Stimulated activated naive CD8-positive, alpha-beta T cell treated with anti-CD3 and anti-CD28 coated beads, Interleukin-15, amount 100 ng/mL, for 72 hours (primary cell): ENCODE measurements around the gene BTN2A1.
"Not testable (repeated sequence)": the region's sequence is repeated elsewhere in the genome, so short reads cannot be mapped to it uniquely, and the experiment has no call there.

Experiments used
- ATAC-seq: fragments of 150-1000 bp; cut with Tn5 transposase; 2 replicates; pipeline ENCODE4 v1.10.0; 2021; ENCODE audit warnings: mild to moderate bottlenecking, moderate library complexity
- DNase-seq, 2 donors: peaks; one replicate each; pipeline ENCODE4 v3.0.0; 2021 to 2022
- H3K27ac Mint-ChIP-seq, 2 donors: one replicate each; pipeline ENCODE4 v1.8.0; 2022; ENCODE audit warnings: mild to moderate bottlenecking in 2 of 2, mixed read lengths in 2 of 2, moderate library complexity in 2 of 2
- H3K27me3 Mint-ChIP-seq: one replicate; pipeline ENCODE4 v1.8.0; 2022; ENCODE audit warnings: mixed read lengths
- H3K4me1 Mint-ChIP-seq: one replicate; pipeline ENCODE4 v1.8.0; 2022; ENCODE audit warnings: mild to moderate bottlenecking, mixed read lengths
- H3K4me3 Mint-ChIP-seq, 2 donors: one replicate each; pipeline ENCODE4 v1.8.0; 2022; ENCODE audit warnings: mild to moderate bottlenecking in 2 of 2, mixed read lengths in 2 of 2, moderate library complexity in 1 of 2
- H3K9me3 Mint-ChIP-seq, 2 donors: one replicate each; pipeline ENCODE4 v1.8.0; 2022; ENCODE audit warnings: mixed read lengths in 2 of 2

The BTN2A1 gene

GRCh38 chr6:26457806-26458688 is at the start of gene BTN2A1:
TSS of gene BTN2A1 (plus strand) at chr6:26457955. CDS start at chr6:26458637, 682 bp downstream.
- Mint-ChIP-seq H3K4me3 (peak within 1 kb of the TSS; percentile 95 to 99), H3K27me3 (no peaks in the 10 kb centered on the region), H3K27ac (peak within 1 kb of the TSS; percentile 98 to 99), H3K9me3 (no peaks in the 10 kb centered on the region), H3K4me1 (peaks cover 60% of the 10 kb centered on the region)
- ATAC-seq (peak; percentile 97), DNase-seq (peak; percentile 47 to 64)

DNA sequence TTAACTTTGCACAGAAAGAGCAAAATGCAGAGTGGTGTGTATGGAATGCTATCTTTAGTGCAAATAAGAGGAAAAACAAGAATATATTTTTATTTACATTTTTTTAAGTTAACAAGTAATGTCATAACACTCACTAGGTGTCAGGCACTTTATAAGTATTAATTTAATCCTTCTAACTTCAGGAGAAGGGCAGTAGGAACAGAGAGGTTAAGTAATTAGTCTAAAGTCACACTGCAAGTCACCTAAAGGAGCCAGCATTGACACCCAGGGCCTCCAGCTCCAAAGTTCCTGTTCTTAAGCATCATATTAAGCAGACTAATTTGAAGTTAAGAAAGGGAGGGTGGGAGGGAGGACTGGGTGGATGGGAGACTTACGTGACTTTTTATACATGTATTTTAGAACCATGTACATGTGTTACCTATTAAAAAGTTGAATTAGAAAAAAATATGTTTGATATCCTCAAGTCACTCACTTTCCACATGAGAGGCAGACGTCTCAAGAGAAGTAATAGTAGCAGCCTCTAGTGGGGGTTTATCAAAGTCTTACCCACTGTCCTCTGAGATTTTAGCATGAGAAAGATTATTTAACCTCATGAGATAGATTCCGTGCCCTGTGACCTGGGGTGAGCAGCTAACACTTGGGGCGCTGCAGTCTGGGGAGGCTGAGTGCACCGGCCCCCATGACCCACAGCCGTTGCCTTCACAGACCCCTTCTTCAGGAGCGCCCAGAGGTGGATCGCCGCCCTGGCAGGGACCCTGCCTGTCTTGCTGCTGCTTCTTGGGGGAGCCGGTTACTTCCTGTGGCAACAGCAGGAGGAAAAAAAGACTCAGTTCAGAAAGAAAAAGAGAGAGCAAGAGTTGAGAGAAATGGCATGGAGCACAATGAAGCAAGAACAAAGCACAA is 48.7 kb upstream of the BTN2A1 start:
- DNase-seq (no peak), ATAC-seq (no peak)
- Mint-ChIP-seq H3K4me3 (no peak overlapping the region), H3K27me3 (no peaks in the 10 kb centered on the region), H3K9me3 (no peaks in the 10 kb centered on the region), H3K4me1 (peaks cover 58% of the 10 kb centered on the region), H3K27ac (peak overlapping the region in 1 of 2 donors; percentile 21)

- Mint-ChIP-seq H3K27ac (no peak overlapping the region), H3K4me3 (no peak overlapping the region), H3K9me3 (peaks cover 4 to 13% of the 10 kb centered on the region in 2 donors), H3K4me1 (peaks cover 33% of the 10 kb centered on the region), H3K27me3 (no peaks in the 10 kb centered on the region)
- no peak for ATAC-seq
- DNase-seq: no peak
Observed at GRCh38 chr6:26411751-26412150, 46.0 kb upstream of the BTN2A1 start.

DNA sequence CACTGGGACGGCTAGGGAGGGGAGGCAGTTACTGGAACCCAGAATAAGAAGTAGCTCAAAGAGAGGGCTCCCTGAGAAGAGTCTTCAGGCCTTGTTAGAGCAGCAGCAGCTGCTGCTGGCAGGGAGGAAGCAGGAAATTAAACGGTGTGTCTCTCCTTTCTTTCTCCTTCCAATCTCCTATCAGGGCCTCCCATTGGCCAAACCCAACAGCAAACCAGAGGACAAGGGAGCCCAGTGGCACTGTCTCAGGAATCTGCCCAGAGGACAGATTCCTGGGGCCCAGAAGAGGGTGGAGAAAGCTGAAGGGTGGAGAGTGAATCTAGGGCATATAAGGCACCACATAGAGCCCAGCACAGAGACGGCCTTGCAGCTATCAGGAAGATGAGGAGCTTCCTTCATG is 45.5 kb upstream of the BTN2A1 start:
- H3K27ac Mint-ChIP-seq: no peak overlapping the region
- H3K4me3 Mint-ChIP-seq: no peak overlapping the region
- peaks cover 6 to 18% of the 10 kb centered on the region in 2 donors for H3K9me3 Mint-ChIP-seq
- ATAC-seq (no peak), DNase-seq (no peak)
- H3K4me1 Mint-ChIP-seq: peaks cover 28% of the 10 kb centered on the region
- no peaks in the 10 kb centered on the region for H3K27me3 Mint-ChIP-seq

GRCh38 chr6:26412954-26413353 is 44.8 kb upstream of the BTN2A1 start:
- Mint-ChIP-seq H3K4me1 (peaks cover 21% of the 10 kb centered on the region), H3K9me3 (peaks cover 12 to 25% of the 10 kb centered on the region in 2 donors), H3K27ac (no peak overlapping the region), H3K27me3 (no peaks in the 10 kb centered on the region), H3K4me3 (no peak overlapping the region)
- no peak for ATAC-seq
- DNase-seq: no peak

- Mint-ChIP-seq H3K27ac (no peak overlapping the region), H3K4me1 (peaks cover 18% of the 10 kb centered on the region), H3K9me3 (peaks cover 12 to 38% of the 10 kb centered on the region in 2 donors), H3K27me3 (no peaks in the 10 kb centered on the region), H3K4me3 (no peak overlapping the region)
- DNase-seq: no peak
- no peak for ATAC-seq
Observed at GRCh38 chr6:26414281-26414680, 43.5 kb upstream of the BTN2A1 start.

DNA sequence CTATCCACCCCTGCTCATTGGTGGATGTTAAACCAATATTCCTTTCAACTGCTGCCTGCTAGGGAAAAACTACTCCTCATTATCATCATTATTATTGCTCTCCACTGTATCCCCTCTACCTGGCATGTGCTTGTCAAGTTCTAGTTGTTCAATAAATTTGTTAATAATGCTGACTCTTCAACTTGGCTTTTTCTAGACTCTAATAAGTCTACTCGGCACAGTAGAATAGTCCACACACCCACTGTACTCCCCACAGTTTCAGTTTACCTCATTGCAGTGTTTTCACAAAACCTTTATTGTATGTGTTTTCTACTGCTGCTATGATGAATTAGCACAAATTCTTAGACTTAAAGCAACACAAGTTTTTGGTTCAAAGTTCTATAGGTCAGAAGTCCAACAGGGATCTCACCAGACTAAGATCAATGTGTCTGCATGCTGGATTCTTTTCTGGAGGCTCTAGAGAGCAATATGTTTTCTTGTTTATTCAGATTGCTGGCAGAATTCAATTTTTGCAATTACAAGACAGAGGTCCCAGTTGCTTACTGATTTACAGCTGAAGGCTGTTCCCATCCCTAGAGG is 42.6 kb upstream of the BTN2A1 start:
- no peaks in the 10 kb centered on the region for H3K27me3 Mint-ChIP-seq
- peaks cover 12 to 40% of the 10 kb centered on the region in 2 donors for H3K9me3 Mint-ChIP-seq
- H3K27ac Mint-ChIP-seq: no peak overlapping the region
- no peak for ATAC-seq
- no peak overlapping the region for H3K4me3 Mint-ChIP-seq
- DNase-seq: no peak
- H3K4me1 Mint-ChIP-seq: peaks cover 14% of the 10 kb centered on the region

DNA sequence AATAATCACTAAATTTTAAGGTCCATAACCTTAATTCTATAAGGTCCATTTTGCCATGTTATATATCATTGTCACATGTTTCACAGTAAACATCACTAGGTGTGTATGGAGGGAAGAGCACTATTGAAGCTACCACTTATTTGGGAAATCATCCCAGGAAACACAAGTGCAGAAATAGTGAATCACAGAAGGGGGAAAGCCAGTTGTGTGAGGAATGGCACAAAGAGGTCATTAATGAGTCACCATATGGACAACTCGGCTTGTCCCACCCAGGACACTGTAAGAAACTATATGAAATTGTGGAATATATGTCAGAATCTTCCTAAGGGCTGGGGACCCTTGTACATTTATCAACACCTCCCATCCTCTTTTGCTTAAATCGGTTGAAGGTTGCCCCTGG is 42.0 kb upstream of the BTN2A1 start:
- H3K4me1 Mint-ChIP-seq: peaks cover 11% of the 10 kb centered on the region
- DNase-seq: no peak
- peaks cover 12 to 40% of the 10 kb centered on the region in 2 donors for H3K9me3 Mint-ChIP-seq
- no peak overlapping the region for H3K27ac Mint-ChIP-seq
- H3K27me3 Mint-ChIP-seq: no peaks in the 10 kb centered on the region
- no peak for ATAC-seq
- no peak overlapping the region for H3K4me3 Mint-ChIP-seq

DNA sequence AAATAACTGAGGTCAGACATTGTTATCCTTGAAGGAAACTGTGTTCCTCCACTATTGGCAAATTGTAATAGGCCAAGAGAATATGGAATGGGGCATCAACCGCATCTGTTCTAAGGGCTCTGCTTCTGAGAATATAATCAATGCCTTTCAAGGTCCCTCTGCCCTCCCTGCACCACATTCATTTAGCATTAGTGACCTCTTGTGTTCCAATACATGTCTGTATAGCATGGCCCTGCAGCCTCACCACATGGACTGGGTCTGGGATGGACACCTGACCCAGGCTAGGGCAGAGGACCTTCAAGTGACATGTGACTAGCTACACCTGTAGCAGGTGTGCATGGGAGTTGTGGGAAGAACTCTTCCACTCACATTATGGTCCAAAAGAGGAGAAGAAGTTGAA is 41.5 kb upstream of the BTN2A1 start:
- H3K9me3 Mint-ChIP-seq: peaks cover 12 to 40% of the 10 kb centered on the region in 2 donors
- H3K4me3 Mint-ChIP-seq: no peak overlapping the region
- ATAC-seq (no peak), DNase-seq (no peak)
- H3K27ac Mint-ChIP-seq: no peak overlapping the region
- peaks cover 9% of the 10 kb centered on the region for H3K4me1 Mint-ChIP-seq
- no peaks in the 10 kb centered on the region for H3K27me3 Mint-ChIP-seq

DNA sequence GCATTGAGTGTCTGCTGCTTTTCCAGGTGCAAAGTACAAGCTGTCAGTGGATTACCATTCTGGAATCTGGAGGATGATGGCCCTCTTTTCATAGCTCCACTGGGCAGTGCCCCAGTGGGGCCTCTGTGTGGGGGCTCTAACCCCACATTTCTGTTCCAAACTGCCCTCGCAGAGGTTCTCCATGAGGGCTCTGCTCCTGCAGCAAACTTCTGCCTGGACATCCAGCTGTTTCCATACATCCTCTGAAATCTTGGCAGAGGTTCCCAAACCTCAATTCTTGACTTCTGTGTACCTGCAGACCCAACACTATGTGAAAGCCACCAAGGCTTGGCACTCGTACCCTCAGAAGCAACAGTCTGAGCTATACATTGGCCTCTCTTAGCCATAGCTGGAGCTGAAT is 39.7 kb upstream of the BTN2A1 start:
- ATAC-seq, H3K4me1 Mint-ChIP-seq, H3K4me3 Mint-ChIP-seq, DNase-seq, H3K27me3 Mint-ChIP-seq, H3K27ac Mint-ChIP-seq: not testable (repeated sequence)
- H3K9me3 Mint-ChIP-seq: peaks cover 12 to 40% of the 10 kb centered on the region in 2 donors

DNA sequence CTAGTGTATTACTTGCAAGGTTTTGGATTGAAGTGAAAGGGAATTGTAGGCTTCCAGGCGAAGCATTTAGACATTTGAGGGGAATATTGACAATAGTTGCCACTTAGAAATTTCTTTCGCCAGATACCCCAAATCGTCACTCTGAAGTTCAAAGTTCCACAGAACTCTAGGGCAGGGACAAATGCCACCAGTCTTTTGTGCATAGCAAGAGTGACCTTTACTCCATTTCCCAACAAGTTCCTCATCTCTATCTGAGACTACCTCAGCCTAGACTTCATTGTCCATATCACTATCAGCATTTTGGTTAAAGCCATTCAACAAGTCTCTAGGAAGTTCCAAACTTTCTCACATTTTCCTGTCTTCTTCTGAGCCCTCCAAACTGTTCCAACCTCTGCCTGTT is 39.0 kb upstream of the BTN2A1 start:
- not testable (repeated sequence) for DNase-seq, ATAC-seq, H3K27ac Mint-ChIP-seq, H3K27me3 Mint-ChIP-seq, H3K4me3 Mint-ChIP-seq
- H3K4me1 Mint-ChIP-seq: peaks cover 13% of the 10 kb centered on the region
- peaks cover 12 to 40% of the 10 kb centered on the region in 2 donors for H3K9me3 Mint-ChIP-seq

DNA sequence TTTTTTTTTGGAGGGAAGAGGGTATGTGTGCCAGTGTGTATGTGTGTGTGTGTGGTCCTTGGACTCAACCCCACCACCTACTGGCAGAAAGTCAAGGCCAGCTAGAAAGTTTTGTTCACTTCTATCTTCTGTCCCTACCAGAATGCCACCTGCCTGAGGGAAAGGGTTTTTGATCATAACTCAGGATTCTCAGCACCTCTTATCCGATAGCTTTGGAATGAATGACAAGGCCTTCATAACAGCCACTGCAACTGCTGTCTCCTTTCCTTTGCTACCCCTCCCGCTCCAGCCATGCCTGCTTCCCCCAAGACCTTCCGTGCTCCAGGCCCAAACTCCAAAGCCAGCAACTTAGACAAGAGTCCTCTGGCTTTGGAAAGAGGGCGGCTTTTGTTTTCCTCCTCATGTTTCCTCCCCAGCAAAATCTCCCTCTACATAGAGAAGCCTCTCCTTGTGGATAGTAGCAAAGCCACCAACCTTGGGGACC is 37.0 kb upstream of the BTN2A1 start:
- ATAC-seq (peak; percentile 52), DNase-seq (no peak)
- H3K27ac Mint-ChIP-seq: no peak overlapping the region

DNA sequence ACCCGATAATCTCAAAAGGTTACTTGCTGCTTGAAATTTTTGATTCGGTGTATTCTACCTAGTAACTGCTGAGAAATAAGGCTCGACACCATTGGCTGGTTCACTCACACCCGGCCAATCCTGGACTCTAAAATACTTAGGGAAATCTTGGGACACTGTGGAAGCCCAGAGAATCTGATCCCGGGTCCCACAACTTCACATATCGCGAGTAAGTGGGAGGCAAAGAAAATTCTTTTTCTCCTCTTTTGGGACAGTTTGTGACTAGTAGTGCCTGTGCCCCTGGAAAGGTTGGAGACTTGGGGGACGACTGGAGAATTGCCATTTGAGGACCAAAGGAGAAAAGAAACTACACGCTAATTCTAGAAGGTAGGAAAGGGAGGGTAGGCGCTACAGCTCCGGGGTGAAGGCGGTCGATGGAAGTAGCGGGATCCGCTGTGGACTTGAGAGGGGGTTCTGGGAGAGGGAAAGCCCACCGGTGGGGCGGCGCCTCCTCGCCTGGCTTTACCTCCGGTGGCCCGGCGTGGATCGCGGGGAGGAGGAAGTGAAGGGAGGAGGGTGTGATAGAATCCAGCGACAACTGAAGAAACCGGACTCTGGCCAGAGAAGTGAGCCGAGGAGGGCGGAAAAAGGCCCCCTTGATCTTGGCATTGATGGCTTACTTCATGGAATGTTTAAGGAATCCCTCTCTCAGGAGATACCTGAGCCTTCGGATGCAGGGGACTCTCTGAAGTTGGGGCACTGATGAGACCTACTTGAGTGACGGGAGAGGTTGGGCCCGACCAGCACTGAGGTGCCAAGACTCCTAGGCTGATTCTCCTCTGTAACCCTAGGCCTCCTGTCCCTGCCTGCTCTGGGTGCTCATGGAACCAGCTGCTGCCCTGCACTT is 36.3 kb upstream of the BTN2A1 start:
- DNase-seq (peak; percentile 43 to 49), ATAC-seq (peak; percentile 96)
- H3K27me3 Mint-ChIP-seq: no peaks in the 10 kb centered on the region
- peak overlapping the region in 1 of 2 donors; percentile 94 for H3K27ac Mint-ChIP-seq
- H3K9me3 Mint-ChIP-seq: peaks cover 9 to 29% of the 10 kb centered on the region in 2 donors
- no peak overlapping the region for H3K4me3 Mint-ChIP-seq
- peaks cover 25% of the 10 kb centered on the region for H3K4me1 Mint-ChIP-seq

More for the DNA sequence above, 37.0 kb upstream of the BTN2A1 start:
- Mint-ChIP-seq H3K9me3 (peaks cover 12 to 37% of the 10 kb centered on the region in 2 donors), H3K4me1 (peaks cover 21% of the 10 kb centered on the region), H3K4me3 (no peak overlapping the region), H3K27me3 (no peaks in the 10 kb centered on the region)

DNA sequence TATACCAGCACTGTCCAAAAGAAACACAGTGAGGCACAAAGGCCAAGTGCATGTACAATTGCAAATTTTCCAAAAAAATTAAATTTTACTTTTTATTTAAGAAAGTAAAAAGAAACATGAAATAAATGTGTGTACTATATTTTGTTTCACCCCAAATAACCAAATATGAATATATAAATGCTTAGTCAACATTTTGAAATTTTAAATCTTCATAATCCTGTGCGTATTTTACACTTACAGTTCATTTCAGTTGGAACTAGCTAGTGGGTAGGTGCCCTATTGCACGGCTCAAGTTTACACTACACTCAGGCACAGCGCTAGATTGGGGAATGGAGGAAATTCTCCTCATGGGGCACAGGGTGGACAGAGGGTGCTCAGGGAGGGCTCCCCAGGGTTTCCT is 35.4 kb upstream of the BTN2A1 start:
- DNase-seq: no peak
- Mint-ChIP-seq H3K27me3 (no peaks in the 10 kb centered on the region), H3K27ac (peak overlapping the region in 1 of 2 donors; percentile 94), H3K4me1 (peaks cover 25% of the 10 kb centered on the region), H3K4me3 (no peak overlapping the region), H3K9me3 (peaks cover 5 to 21% of the 10 kb centered on the region in 2 donors)
- no peak for ATAC-seq
